TTC549 (cell line): ENCODE data around the gene SLC5A11.

Experiments used
- FAIRE-seq: peaks from 2 replicates; lab custom pipeline; 2012; peaks lifted over from hg19 to GRCh38; lab: Jason Lieb, UNC

The SLC5A11 gene

DNA sequence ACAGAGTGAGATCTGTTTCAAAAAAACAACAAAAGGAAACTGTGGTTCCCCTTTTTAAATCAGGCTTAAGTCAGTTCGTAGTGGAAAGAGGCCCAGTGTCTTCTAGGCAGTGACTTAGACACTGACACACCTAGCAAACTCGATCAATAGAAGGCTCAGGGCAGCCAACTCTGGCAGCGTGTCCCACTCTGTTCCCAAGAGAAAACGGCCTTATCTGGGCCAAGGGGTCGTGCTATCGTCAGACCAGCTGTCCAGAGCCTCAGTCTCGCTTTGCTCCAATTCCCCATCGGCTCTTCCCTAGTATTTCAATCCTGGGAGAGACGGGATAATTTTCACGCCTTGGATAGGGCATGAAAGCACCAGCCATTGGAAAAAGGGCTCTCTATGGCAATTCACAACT is 72.9 kb downstream of the SLC5A11 start:
- no peak for FAIRE-seq

DNA sequence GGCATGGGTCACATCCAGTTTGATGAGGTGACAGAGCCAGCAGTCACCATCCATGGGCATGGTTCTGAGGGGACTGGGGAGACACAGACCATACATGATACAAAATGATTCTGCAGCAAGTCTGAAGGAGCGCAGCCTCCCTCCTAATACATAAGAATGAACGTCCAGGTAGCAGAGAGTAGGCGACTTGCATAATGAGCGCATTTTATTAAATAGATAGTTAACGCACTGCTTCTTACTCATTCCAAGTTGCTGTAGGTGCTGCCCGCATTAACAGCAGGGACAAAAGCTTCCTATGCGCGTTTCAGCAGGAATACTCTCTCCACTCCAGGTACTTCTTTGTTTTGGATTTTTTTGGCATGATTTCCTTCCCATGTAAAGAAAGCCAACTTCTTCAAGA is 73.8 kb downstream of the SLC5A11 start:
- FAIRE-seq: no peak

DNA sequence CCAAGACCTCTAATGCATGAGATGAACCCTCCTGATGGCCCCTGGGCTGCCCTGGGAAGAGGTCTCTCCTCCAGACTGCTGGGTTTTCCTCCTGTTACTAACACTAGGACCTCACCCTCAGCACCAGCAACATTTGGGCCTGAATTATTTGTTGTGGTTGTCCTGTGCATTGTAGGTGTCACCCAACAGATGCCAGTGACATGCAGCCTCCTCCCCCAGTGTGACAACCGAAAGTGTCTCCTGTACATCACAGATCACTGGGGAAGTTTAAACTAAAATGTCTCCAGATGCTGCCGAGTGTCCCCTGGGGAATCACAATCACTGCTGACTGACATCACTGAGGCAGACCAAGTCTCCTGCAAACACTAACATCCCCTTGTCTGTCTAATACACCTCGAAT is 74.8 kb downstream of the SLC5A11 start:
- FAIRE-seq: no peak

DNA sequence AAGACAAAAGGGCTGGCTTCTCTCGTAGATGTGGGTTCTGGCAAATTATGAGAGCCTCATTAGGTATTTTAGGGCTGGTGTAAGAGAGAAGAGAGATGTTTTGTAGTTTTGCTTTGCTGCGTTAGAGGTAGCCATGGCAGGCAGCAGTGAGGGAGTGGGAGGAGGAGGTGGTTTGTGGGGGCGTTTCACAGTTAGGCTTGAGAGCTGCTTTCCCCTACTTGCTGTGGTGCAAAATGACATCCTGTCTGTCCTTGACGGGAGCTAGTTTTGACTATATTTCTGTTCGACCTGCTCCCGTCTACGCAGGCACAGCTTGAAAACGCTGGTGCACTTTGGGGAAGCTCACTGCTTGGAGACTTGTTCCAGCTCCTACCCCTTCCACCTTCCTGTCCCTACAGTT is 75.5 kb downstream of the SLC5A11 start:
- no peak for FAIRE-seq

DNA sequence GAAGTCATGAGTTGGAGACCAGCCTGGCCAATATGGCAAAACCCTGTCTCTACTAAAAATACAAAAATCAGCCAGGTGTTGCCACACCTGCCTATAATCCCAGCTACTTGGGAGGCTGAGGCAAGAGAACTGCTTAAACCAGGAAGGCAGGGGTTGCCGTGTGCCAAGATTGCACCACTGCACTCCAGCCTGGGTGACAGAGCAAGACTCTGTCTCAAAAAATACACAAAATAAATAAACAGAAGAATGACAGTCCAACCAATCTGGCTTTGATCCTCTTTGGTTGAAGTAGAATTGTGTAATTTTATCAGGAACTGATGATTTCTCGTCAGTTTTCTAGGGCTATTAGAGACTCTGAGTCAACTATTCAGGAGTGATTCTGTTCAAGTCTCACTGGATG is 79.4 kb downstream of the SLC5A11 start:
- no peak for FAIRE-seq

DNA sequence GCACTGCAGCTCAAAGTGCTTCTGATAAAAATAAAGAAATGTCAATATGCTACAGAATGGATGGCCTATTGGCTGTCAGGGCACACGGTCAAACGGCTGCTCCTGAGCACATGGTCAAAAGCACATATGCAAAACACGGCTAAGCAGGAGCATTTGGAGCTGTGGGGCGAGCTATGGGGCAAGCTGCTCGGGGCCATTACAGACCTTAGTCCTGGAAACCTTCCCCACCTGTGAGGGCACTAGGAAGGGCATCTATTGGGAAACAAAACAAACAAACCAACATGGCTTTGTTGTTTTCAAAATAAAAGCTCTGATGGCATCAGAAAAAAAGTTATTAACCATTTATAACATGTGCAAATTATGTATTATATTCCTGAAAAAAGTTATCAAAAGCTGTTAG is 83.6 kb downstream of the SLC5A11 start:
- no peak for FAIRE-seq

DNA sequence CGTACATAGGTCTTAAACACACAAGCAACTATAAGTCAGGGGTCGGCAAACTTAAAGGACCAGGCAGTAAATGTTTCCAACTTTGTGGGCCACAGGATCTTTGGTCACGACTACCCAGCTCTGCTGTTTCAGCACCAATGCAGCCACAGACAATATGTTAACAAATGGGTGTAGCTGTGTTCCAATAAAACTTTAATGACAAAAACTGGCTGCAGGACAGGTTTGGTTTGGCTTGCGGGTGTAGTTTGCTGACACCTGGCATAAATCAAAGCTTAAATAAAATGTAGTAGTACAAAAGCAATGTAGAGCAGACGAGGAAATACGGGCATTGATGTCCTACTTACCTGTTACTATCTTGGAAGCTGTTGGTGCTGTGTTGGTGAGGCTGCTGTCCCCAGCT is 84.7 kb downstream of the SLC5A11 start:
- FAIRE-seq: no peak

DNA sequence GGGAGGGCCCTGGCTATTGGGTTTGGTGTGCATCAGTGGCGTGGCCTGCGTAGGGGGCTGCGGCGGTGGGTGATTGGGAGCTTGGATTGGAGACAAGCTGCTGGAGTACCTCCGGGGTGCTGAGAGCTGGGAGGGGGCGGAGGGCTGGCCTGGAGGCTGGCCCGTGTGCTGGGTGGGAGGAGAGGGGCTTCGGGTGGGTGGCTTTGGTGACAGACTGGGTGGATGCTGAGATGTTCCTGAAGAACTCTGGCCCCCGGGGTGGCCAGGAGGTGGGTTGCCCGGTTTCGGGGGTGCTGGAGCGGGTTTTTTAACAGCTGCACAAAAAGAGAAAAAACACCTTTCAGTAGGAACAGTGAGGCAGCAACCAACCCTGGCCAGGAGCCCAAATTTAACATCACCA is 85.3 kb downstream of the SLC5A11 start:
- FAIRE-seq: no peak

DNA sequence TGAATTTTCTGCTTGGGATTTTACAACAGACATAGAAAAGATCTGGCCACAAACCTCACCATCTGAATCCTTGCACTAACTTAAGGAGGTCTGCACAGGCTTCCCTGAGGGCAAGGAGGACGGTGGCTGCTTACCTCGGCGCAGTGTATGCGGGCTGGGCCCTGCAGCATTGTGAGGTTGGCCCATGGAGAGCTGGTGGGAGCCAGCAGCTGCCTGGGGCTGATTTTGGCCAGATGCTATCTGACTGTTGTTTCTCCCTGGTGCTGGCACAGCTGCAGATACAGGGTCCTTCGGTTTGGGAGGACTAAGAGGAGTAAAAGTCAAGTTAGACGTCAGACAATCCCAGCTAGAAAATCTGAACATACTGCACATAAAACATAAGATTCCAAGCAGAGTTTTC is 89.6 kb downstream of the SLC5A11 start:
- no peak for FAIRE-seq

DNA sequence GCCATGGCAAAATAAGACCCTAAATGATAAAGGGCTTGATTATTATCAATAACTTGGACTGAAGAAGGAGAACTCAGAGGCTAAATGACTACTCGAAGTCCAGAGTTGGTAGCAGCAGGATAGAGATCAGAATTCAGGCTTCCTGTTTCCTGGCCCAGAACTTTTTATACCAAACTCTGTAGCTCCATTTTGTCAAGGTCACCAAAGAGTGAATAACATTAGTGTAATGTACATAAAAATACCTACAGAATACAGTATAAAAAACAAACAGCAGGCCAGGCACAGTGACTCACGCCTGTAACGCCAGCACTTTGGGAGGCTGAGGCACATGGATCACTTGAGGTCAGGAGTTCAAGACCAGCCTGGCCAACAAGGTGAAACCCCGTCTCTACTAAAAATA is 90.4 kb downstream of the SLC5A11 start:
- FAIRE-seq: no peak

DNA sequence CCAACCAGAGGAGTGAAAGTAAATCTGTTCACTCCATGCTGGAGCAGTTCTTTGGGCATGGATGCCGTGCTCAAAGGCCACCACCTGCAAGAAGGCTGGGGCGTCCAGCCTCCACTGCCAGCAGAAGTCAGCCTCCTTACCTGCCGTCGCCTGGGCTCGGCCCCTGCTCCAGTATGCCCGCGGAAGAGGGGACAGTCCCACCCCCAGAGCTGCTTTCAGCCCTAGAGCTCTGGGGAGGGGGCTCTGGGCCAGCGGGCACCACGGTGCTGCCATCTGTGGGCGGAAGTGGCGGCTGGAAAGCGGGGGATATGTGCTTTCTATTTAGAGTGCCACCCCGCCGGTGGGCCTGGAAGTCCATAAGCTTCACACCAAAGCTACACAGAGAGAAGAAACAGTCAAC is 93.5 kb downstream of the SLC5A11 start:
- FAIRE-seq: no peak

DNA sequence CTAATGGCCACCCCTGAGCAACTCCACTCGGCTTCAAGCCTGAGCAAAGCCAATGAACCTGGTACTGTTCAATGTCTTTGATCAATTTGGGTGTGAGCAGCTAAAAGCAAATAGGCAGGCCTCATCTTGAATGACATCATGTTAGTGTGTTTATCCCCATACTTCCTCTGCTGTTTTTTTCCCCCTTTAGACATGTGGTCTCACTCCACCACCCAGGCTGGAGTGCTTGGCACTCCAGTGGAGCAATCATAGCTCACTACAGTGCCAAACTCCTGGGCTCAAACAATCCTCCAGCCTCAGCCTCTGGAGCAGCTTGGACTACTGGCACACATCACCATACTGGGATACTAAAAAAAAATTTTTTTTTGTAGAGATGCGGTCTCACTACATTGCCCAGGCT is 94.0 kb downstream of the SLC5A11 start:
- FAIRE-seq: no peak

DNA sequence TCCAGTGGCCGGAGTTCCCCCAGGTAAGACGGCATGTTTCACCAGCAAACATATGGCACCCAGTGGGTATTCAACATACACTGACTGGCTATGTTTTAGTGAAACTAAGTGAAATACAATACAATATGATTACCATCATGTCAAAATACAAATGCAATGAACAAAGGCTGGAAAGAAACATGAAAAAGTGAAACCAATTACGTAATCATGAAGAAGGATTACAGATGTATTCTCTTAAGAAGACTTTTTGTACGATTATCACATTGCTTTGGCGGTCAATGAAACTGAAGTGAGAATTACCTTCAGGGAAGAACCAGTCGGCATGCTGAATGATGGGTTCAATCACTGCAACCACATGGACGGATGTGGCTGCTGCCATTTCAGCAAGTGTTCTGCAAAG is 97.7 kb downstream of the SLC5A11 start:
- no peak for FAIRE-seq

DNA sequence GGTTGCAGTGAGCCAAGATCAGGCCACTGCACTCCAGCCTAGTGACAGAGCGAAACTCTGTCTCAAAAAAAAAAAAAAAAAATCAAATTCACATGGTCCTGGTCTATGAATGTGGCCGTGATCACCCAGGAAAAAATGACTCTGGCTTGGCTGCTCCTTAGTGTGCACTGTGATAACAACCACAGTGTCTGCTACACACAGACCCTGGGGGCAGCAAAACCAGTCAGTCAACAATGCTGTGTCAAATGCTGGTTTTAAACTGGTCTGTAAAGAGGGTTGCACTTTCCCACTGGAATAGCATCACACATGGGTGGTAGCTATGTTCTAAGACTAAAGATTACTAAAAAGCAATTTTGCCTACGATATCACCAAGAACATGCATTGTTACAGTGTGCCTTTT is 98.4 kb downstream of the SLC5A11 start:
- no peak for FAIRE-seq

DNA sequence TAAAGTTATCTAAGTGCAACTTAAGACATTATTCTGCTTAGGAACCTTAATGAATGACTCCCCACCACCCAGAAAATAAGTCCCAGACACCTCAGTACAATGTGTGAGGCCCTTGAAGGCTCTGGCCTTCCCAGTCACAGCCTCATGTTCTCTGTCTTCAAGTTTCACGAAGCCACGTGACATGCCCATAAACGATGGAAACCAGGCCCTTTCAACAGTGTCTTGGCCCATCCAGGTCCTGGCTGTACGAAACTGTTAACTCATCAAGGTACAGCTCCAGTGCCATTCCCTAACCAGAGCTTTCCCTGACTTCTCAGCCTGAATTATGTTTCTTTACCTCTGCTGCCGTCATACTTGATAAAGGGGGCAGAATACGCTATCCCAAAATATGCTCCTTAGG is 100.4 kb downstream of the SLC5A11 start:
- FAIRE-seq: no peak

DNA sequence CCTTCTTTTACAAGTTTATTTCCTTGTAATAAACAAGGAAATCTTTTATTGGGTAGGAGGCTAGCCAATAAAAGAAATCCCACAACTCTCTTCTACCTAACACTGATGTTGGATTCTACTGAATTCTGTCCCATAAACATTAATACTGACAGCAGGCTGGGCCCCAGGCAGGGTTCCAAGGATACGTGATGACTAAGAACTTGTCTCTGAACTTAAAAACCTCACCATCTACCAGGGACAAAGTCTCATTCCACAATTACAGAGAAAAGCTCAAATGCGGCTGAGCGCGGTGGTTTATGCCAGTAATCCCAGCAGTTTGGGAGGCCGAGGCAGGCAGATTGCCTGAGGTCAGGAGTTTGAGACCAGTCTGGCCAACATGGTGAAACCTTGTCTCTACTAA is 104.5 kb downstream of the SLC5A11 start:
- FAIRE-seq: no peak

DNA sequence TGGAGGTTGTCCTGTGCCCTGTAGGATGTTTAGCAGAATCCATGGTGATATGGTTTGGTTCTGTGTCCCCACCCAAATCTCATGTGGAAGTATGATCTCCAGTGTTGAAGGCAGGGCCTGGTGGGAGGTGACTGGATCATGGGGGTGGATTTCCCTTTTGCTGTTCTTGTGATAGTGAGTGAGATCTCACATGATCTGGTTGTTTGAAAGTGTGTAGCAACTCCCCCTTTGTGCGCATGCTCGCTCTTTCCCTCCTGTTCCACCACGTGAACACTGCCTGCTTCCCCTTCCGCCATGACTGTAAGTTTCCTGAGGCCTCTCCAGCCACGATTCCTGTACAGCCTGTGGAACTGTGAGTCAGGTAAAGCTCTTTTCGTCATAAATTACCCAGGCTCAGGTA is 107.5 kb downstream of the SLC5A11 start:
- no peak for FAIRE-seq

DNA sequence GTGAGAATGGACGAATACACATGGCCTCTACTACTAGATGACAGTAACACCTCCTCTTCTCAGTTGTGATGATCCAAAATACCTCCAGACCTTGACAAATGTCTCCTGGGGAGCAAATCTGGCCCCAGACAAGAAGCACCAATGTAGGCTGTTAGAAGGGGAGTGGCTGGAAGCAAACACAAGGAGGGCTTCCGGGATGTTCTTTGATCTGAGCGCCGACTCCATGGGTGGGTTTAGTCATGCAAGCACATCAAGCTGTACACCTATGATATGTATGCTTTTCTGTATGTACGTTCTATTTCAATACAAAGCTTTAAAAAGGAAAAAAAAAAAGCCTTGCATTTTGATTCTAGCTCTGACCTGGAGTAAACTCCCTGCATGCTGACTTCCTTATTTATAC is 108.0 kb downstream of the SLC5A11 start:
- no peak for FAIRE-seq

DNA sequence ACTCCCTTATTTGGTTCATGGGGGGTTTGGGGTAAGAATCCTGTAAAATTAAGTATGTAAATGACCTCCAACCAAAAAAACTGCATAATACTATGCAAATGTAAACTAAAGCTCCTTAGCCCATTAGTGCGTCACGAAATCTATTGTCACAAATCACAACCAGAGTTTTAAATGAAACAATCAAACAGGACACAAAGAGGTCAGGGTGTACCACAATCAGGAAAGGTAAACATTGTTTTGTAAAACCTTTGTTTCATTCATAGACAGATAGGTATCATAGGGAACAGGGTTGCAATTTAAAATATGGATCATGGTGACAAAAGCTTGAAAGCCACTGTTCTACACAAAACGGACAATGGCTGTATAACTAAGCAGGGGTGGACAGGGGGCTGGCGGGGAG is 108.4 kb downstream of the SLC5A11 start:
- FAIRE-seq: no peak

DNA sequence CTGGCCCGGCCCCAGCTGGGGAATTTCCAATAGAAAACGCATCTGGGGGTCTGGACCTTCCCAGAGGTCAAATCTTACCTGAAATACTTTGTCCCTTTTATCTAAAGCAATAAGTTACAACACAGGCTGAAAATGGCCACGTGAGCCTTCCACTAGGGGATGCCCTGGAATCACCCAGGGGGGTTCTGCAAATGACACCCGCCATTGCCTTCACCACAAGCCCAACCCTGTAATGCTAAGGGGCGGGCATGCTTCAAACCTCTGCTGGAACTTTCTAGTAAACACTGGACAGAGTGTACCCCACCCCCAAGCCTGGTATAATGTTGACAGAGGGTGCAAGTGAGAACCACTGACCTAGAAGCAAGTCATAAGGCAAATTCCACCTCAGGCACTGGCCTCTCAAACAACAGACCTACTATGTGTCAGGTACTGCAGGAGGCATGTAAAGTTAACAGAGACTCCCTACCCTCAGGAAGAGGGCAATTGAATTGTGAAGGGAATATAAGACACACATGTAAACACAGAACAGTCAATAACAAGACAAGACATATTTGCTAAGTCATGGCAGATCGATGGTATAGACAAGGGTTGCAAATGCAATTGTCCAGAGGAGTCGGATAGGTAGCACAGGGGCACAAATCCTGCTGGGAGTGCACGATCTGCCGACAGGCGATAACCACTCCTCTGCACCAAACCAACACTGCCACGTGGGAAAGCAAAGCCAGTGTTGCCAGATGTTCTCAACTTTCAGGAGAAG is 110.4 kb downstream of the SLC5A11 start:
- FAIRE-seq: no peak

DNA sequence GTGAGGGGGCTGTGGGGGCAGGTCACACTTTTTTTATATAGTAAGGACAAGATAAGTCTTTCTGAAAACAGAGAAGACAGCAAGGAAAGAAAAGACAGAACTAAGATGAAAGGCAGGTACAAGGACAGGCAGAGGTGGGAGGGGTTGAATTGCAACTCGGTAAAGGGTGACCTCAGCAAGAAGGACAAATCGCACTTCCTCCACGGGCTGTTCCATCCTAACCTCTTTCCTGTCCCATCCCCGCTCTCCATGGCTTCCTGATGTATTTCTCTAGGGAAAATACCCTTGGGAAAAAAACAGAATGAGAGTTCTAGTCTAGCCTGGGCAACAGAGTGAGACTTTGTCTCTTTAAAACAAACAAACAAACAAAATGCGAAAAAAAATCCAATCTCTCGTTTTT is 112.1 kb downstream of the SLC5A11 start:
- no peak for FAIRE-seq
